Measurements from ENCODE around the gene TNFRSF4.

- TF ChIP-seq CTCF (conservative IDR thresholded peaks at IDR 0.05; ENCODE audit: low read length), result no peak
- TF ChIP-seq EZH2phosphoT487 (IDR thresholded peaks at IDR 0.05; ENCODE audit: borderline replicate concordance), result no peak
These were observed 2.2 kb downstream of the TNFRSF4 start for GRCh38 chr1:1211541-1212441.

Measured in Loucy (cell line).